MM.1S (cell line): ENCODE measurements around the gene MAP3K13.
"Not testable (repeated sequence)": the region's sequence is repeated elsewhere in the genome, so short reads cannot be mapped to it uniquely, and the experiment has no call there.

Experiments used
- DNase-seq: peaks from one replicate; pipeline ENCODE4 v3.0.0-alpha.2; 2015
- H2AFZ ChIP-seq: fragments of 300-600 bp; sonication (generic); 2 replicates; pipeline ENCODE4 v1.6.0; 2016; ENCODE audit warnings: antibody characterized with exemption, low read length
- H3F3A ChIP-seq: fragments of 300-600 bp; sonication (generic); 2 replicates; pipeline ENCODE4 v1.6.1; 2016; ENCODE audit warnings: mild to moderate bottlenecking, antibody characterized with exemption, low read length, moderate library complexity, mixed read lengths; ENCODE audit not compliant: insufficient read depth
- H3K27ac ChIP-seq: fragments of 300-600 bp; sonication (generic); 2 replicates; pipeline ENCODE4 v1.5.1; 2016; ENCODE audit warnings: mild to moderate bottlenecking, low read length
- H3K27me3 ChIP-seq: fragments of 300-600 bp; sonication (generic); replicated peaks from 2 replicates; pipeline ENCODE4 v1.6.0; 2016; ENCODE audit warnings: low read length; ENCODE audit not compliant: insufficient read depth
- H3K36me3 ChIP-seq: fragments of 300-600 bp; sonication (generic); replicated peaks from 2 replicates; pipeline ENCODE4 v1.6.1; 2016; ENCODE audit warnings: mild to moderate bottlenecking, low read length, mixed read lengths; ENCODE audit not compliant: insufficient read depth
- H3K4me1 ChIP-seq: fragments of 300-600 bp; sonication (generic); 2 replicates; pipeline ENCODE4 v1.6.1; 2016; ENCODE audit warnings: low read length, mixed read lengths
- H3K4me2 ChIP-seq: fragments of 300-600 bp; sonication (generic); 2 replicates; pipeline ENCODE4 v1.6.0; 2016; ENCODE audit warnings: low read depth, low read length
- H3K4me3 ChIP-seq: fragments of 300-600 bp; sonication (generic); 2 replicates; pipeline ENCODE4 v1.5.1; 2016; ENCODE audit warnings: low read length, mixed read lengths
- H3K79me2 ChIP-seq: fragments of 300-600 bp; sonication (generic); 2 replicates; pipeline ENCODE4 v1.6.1; 2016; ENCODE audit warnings: mixed run types, low read length, mixed read lengths
- H3K9ac ChIP-seq: fragments of 300-600 bp; sonication (generic); 2 replicates; pipeline ENCODE4 v1.6.1; 2016; ENCODE audit warnings: low read length, mixed read lengths
- H3K9me2 ChIP-seq: fragments of 300-600 bp; sonication (generic); replicated peaks from 2 replicates; pipeline ENCODE4 v1.6.1; 2016; ENCODE audit warnings: mild to moderate bottlenecking, low read length, mixed read lengths; ENCODE audit not compliant: insufficient read depth
- H3K9me3 ChIP-seq: fragments of 300-600 bp; sonication (generic); replicated peaks from 2 replicates; pipeline ENCODE4 v1.6.1; 2016; ENCODE audit warnings: mild to moderate bottlenecking, low read length, mixed read lengths; ENCODE audit not compliant: insufficient read depth
- H4K20me1 ChIP-seq: fragments of 300-600 bp; sonication (generic); 2 replicates; pipeline ENCODE4 v1.6.1; 2016; ENCODE audit warnings: mild to moderate bottlenecking, low read length, moderate library complexity, mixed read lengths; ENCODE audit not compliant: insufficient read depth
- EZH2 ChIP-seq: fragments of 300-600 bp; sonication (generic); optimal IDR thresholded peaks from 2 replicates; pipeline ENCODE3; 2017; ENCODE audit warnings: low read depth, mild to moderate bottlenecking, antibody characterized with exemption, low read length, mixed read lengths
- EZH2phosphoT487 ChIP-seq: fragments of 300-600 bp; sonication (generic); IDR thresholded peaks from 2 replicates; pipeline ENCODE4 v1.6.1; 2018; ENCODE audit warnings: antibody characterized with exemption, low read length
- TF ChIP-seq, protein P1 (sequence below): fragments of 300-600 bp; sonication (generic); IDR thresholded peaks from 2 replicates; pipeline ENCODE4 v1.5.1; 2016; ENCODE audit warnings: antibody characterized with exemption, low read length, mixed read lengths

MAP3K13 gene

GRCh38 chr3:185470323-185470722 lies 107.4 kb downstream of the MAP3K13 start:
- TF ChIP-seq EZH2phosphoT487 (no peak), EZH2 (no peak)
- TF ChIP-seq, protein P1, sequence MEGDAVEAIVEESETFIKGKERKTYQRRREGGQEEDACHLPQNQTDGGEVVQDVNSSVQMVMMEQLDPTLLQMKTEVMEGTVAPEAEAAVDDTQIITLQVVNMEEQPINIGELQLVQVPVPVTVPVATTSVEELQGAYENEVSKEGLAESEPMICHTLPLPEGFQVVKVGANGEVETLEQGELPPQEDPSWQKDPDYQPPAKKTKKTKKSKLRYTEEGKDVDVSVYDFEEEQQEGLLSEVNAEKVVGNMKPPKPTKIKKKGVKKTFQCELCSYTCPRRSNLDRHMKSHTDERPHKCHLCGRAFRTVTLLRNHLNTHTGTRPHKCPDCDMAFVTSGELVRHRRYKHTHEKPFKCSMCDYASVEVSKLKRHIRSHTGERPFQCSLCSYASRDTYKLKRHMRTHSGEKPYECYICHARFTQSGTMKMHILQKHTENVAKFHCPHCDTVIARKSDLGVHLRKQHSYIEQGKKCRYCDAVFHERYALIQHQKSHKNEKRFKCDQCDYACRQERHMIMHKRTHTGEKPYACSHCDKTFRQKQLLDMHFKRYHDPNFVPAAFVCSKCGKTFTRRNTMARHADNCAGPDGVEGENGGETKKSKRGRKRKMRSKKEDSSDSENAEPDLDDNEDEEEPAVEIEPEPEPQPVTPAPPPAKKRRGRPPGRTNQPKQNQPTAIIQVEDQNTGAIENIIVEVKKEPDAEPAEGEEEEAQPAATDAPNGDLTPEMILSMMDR: no peak
- Histone ChIP-seq H3K9me2 (no peaks in the 10 kb centered on the region), H3K4me1 (no peaks in the 10 kb centered on the region), H3K36me3 (peaks cover 14% of the 10 kb centered on the region), H3K9ac (no peak overlapping the region), H3K4me3 (no peak overlapping the region), H3F3A (no peaks in the 10 kb centered on the region), H3K27me3 (no peaks in the 10 kb centered on the region), H3K9me3 (no peaks in the 10 kb centered on the region), H3K4me2 (no peak overlapping the region), H3K27ac (no peak overlapping the region), H2AFZ (no peak overlapping the region), H4K20me1 (no peaks in the 10 kb centered on the region), H3K79me2 (no peaks in the 10 kb centered on the region)
- no peak for DNase-seq

DNA sequence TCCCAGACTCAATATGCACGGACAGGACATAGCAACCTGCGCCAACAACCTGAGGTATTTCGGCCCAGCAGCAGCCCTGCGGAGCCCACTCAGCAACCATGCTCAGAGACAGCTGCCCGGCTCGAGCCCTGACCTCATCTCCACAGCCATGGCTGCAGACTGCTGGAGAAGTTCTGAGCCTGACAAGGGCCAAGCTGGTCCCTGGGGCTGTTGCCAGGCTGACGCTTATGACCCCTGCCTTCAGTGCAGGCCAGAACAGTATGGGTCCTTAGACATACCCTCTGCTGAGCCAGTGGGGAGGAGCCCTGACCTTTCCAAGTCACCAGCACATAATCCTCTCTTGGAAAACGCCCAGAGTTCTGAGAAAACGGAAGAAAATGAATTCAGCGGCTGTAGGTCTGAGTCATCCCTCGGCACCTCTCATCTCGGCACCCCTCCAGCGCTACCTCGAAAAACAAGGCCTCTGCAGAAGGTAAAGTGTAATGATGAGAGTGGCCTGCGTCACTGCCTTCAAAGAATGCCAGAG lies 110.4 kb downstream of the MAP3K13 start:
- H3K4me1 ChIP-seq: no peaks in the 10 kb centered on the region
- H3K9me2 ChIP-seq: no peaks in the 10 kb centered on the region
- H2AFZ ChIP-seq: no peak overlapping the region
- H3K9me3 ChIP-seq: no peaks in the 10 kb centered on the region
- H3K36me3 ChIP-seq: peaks cover 8% of the 10 kb centered on the region
- TF ChIP-seq EZH2 (no peak), EZH2phosphoT487 (no peak)
- TF ChIP-seq, protein P1: no peak
- no peaks in the 10 kb centered on the region for H4K20me1 ChIP-seq
- H3K9ac ChIP-seq: no peak overlapping the region
- no peaks in the 10 kb centered on the region for H3F3A ChIP-seq
- no peaks in the 10 kb centered on the region for H3K27me3 ChIP-seq
- H3K27ac ChIP-seq: no peak overlapping the region
- H3K4me3 ChIP-seq: no peak overlapping the region
- no peak for DNase-seq
- H3K79me2 ChIP-seq: no peaks in the 10 kb centered on the region
- H3K4me2 ChIP-seq: no peak overlapping the region

GRCh38 chr3:185474922-185475321 lies 112.0 kb downstream of the MAP3K13 start:
- not testable (repeated sequence) for H3F3A ChIP-seq, H4K20me1 ChIP-seq, DNase-seq, H3K79me2 ChIP-seq, H3K27ac ChIP-seq, H2AFZ ChIP-seq, H3K4me2 ChIP-seq, H3K27me3 ChIP-seq, H3K36me3 ChIP-seq, H3K9me2 ChIP-seq, H3K4me3 ChIP-seq, H3K9ac ChIP-seq, H3K9me3 ChIP-seq
- peaks cover 11% of the 10 kb centered on the region for H3K4me1 ChIP-seq

GRCh38 chr3:185477316-185477715 lies 114.4 kb downstream of the MAP3K13 start:
- Histone ChIP-seq H3K36me3 (peaks cover 19% of the 10 kb centered on the region), H3K4me3 (no peak overlapping the region), H3K9me2 (no peaks in the 10 kb centered on the region), H2AFZ (no peak overlapping the region), H3K9me3 (no peaks in the 10 kb centered on the region), H3K4me2 (no peak overlapping the region), H3K79me2 (no peaks in the 10 kb centered on the region), H3K27ac (no peak overlapping the region), H3K9ac (no peak overlapping the region), H3K4me1 (peaks cover 16% of the 10 kb centered on the region), H3F3A (0 out of 2 replicates have a peak, but pooled peaks cover 3% of the 10 kb centered on the region), H3K27me3 (no peaks in the 10 kb centered on the region), H4K20me1 (no peaks in the 10 kb centered on the region)
- TF ChIP-seq, protein P1: no peak
- TF ChIP-seq EZH2 (no peak), EZH2phosphoT487 (no peak)
- DNase-seq: no peak
